Measurements from ENCODE around the gene OTOGL.
"Not testable (repeated sequence)": the region's sequence is repeated elsewhere in the genome, so short reads cannot be mapped to it uniquely, and the experiment has no call there.

OTOGL gene

GRCh38 chr12:80232837-80233236, 133.5 kb downstream of the OTOGL start:
- no peak for DNase-seq

- no peak for DNase-seq
These were observed 134.6 kb downstream of the OTOGL start for GRCh38 chr12:80233926-80234325.

- DNase-seq, result no peak
These were observed 135.3 kb downstream of the OTOGL start for GRCh38 chr12:80234667-80235066.

GRCh38 chr12:80235944-80236343, 136.6 kb downstream of the OTOGL start:
- no peak for DNase-seq

GRCh38 chr12:80239867-80240266, 140.5 kb downstream of the OTOGL start:
- DNase-seq, result no peak

- no peak for DNase-seq
These were observed 142.4 kb downstream of the OTOGL start for GRCh38 chr12:80241576-80242273.

GRCh38 chr12:80242321-80242720, 143.0 kb downstream of the OTOGL start:
- DNase-seq, result no peak

- DNase-seq, result not testable (repeated sequence)
These were observed 150.2 kb downstream of the OTOGL start for GRCh38 chr12:80249581-80249980.

GRCh38 chr12:80257920-80258319, 158.6 kb downstream of the OTOGL start:
- no peak for DNase-seq

- no peak for DNase-seq
These were observed 160.9 kb downstream of the OTOGL start for GRCh38 chr12:80260269-80260668.

GRCh38 chr12:80261403-80261802, 162.1 kb downstream of the OTOGL start:
- no peak for DNase-seq

- no peak for DNase-seq
These were observed 163.0 kb downstream of the OTOGL start for GRCh38 chr12:80262346-80262745.

- no peak for DNase-seq
These were observed 163.4 kb downstream of the OTOGL start for GRCh38 chr12:80262771-80263170.

GRCh38 chr12:80264386-80264785, 165.0 kb downstream of the OTOGL start:
- no peak for DNase-seq

GRCh38 chr12:80264891-80265290, 165.6 kb downstream of the OTOGL start:
- no peak for DNase-seq

GRCh38 chr12:80268924-80269749, 169.8 kb downstream of the OTOGL start:
- no peak for DNase-seq

GRCh38 chr12:80269803-80270552, 170.6 kb downstream of the OTOGL start:
- peak; percentile 17 for DNase-seq

GRCh38 chr12:80271780-80272179, 172.4 kb downstream of the OTOGL start:
- DNase-seq, result no peak

- DNase-seq, result no peak
These were observed 173.1 kb downstream of the OTOGL start for GRCh38 chr12:80272387-80272915.

- DNase-seq, result no peak
These were observed 173.8 kb downstream of the OTOGL start for GRCh38 chr12:80273144-80273543.

- no peak for DNase-seq
These were observed 178.4 kb downstream of the OTOGL start for GRCh38 chr12:80277732-80278131.

- no peak for DNase-seq
These were observed 182.9 kb downstream of the OTOGL start for GRCh38 chr12:80282226-80282625.

- DNase-seq, result no peak
These were observed 183.4 kb downstream of the OTOGL start for GRCh38 chr12:80282761-80283160.

Measured in right kidney (tissue), 1 donor.